ENCODE results near the gene PARP15.

Gene PARP15

DNA sequence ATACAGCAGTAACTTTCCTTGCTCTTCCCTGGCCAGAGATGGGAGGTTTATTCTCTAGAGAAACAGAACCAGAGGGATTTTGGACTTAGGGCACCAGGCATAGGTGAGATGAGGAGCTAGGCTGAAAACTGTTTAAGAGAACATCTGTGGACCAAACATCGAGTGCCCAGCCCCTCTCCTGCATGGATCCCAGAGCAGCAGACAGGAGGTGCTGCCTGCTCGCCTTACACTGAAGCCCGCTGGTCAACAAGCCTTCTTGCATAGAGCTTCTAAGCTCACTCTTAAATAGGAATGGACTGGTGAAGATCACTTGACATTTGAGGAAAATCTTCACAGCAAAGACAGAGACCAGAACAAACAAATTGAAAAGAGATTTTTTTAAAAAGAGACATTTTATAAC is 41.2 kb downstream of the PARP15 start:
- Histone ChIP-seq H3K36me3 (ENCODE audit: insufficient read depth, low read length) (no peaks in the 10 kb centered on the region), H3K4me1 (ENCODE audit: insufficient read depth, low read length) (peaks cover 8% of the 10 kb centered on the region; the same call in 1 of the 2 replicates), H3K9me3 (ENCODE audit: control insufficient read depth, insufficient read depth, low read length) (no peaks in the 10 kb centered on the region)

DNA sequence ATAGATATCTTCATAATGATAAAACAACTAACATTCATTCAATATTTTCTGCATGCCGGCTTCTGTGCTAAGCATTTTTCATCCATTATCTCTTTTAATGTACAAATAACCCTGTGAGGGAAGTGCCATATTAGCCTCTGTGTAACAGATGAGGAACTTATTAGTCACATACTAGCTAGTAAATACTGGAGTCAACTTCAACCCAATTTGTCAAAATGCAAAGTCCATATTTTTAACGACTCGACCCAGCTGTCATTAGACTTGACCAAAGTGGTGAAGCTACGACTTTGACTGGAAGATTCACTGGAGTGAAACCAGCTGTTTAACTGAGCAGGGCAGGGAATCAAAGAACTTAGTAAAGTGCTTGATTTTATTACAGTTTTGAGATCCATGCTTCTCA is 41.6 kb downstream of the PARP15 start:
- H3K4me1 ChIP-seq (ENCODE audit: insufficient read depth, low read length) = peaks cover 8% of the 10 kb centered on the region; the same call in 1 of the 2 replicates
- H3K9ac ChIP-seq (ENCODE audit: low read depth, low read length) = no peak overlapping the region
- no peaks in the 10 kb centered on the region for H3K9me3 ChIP-seq (ENCODE audit: control insufficient read depth, insufficient read depth, low read length)
- no peaks in the 10 kb centered on the region for H3K36me3 ChIP-seq (ENCODE audit: insufficient read depth, low read length)

More for the DNA sequence above, 41.2 kb downstream of the PARP15 start:
- H3K9ac ChIP-seq (ENCODE audit: low read depth, low read length) = no peak overlapping the region

DNA sequence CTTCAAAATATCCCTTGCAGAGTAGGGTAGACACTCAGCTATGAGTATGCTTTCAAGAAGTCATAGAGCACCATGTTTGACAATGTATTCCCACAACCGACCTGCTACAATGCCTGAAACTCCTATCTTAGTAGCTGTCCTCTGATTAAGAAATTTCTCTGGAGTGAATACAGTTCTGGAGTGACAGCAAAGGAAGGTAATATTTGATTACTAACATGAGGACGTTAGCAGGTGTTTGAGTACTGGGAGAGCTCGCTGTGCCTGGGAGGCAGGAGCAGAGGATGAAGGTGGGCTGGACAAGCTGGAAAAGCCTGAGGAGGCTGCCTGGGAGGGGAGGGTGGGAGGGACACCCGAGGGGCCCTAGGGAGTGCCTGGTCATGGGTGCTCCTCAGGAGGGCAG is 42.9 kb downstream of the PARP15 start:
- H3K9me3 ChIP-seq (ENCODE audit: control insufficient read depth, insufficient read depth, low read length) = no peaks in the 10 kb centered on the region
- H3K9ac ChIP-seq (ENCODE audit: low read depth, low read length) = no peak overlapping the region
- 0 out of 2 replicates have a peak, but pooled peaks cover 4% of the 10 kb centered on the region for H3K4me1 ChIP-seq (ENCODE audit: insufficient read depth, low read length)

DNA sequence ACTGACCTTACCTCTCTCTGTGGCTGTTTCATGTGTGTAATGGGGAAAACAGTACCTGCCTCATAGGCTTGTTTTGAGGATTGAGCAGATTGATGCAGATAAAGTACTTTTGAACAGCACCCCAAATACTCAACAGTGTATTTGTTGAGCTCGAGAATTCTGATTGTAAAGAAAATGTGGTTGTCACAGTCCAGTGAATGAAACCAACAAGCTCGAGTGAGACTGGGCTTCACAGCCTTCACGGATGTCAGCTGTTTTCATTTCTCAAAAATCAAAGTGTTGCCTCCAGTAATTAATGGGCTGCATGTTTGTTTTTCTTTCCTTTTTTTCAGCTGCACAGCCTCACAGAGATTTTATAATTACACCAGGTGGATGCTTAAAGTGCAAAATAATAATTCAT is 43.7 kb downstream of the PARP15 start:
- H3K9ac ChIP-seq (ENCODE audit: low read depth, low read length) = no peak overlapping the region
- no peaks in the 10 kb centered on the region for H3K36me3 ChIP-seq (ENCODE audit: insufficient read depth, low read length)
- no peaks in the 10 kb centered on the region for H3K4me1 ChIP-seq (ENCODE audit: insufficient read depth, low read length)
- H3K9me3 ChIP-seq (ENCODE audit: control insufficient read depth, insufficient read depth, low read length) = no peaks in the 10 kb centered on the region

More for the DNA sequence above, 42.9 kb downstream of the PARP15 start:
- H3K36me3 ChIP-seq (ENCODE audit: insufficient read depth, low read length) = no peaks in the 10 kb centered on the region

DNA sequence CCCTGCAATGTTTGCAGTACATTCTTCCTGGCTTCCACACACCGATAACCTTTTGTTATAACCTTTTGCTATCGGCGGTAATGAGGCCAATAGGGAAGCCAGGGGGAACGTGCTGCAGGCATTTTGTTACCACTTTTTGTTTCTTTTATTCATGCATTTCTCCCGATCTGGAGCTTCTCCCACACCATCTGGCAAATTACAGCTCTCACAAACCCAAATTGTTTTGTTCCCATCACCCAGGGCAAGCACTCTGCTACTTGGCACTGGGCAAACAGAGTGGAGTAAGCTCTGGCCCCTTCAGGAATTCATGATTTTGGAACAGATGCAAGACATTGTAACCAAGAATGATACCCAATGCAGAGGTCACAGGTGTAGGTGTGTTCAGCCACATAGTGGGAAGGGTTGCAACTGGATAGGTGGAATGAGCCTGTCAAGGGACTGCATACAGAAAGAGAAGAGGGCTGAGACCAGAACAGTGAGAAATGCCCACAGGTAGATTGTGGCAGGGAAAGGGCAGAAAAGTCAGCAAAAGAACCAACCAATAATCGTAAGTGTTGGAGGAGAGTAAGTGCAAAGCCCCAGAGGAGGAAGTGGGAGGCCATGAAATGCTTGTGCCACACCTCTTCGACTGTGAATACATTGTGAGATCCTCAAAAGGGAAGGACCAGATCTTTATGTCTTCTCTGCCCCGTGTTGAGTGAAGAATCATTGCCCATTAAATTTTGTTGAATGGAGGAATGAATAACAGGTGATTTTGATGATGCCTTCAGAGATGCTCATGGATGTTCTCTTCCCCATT is 45.8 kb downstream of the PARP15 start:
- Histone ChIP-seq H3K4me1 (ENCODE audit: insufficient read depth, low read length) (no peaks in the 10 kb centered on the region), H3K9me3 (ENCODE audit: control insufficient read depth, insufficient read depth, low read length) (no peaks in the 10 kb centered on the region), H3K36me3 (ENCODE audit: insufficient read depth, low read length) (no peaks in the 10 kb centered on the region), H3K9ac (ENCODE audit: low read depth, low read length) (no peak overlapping the region)

DNA sequence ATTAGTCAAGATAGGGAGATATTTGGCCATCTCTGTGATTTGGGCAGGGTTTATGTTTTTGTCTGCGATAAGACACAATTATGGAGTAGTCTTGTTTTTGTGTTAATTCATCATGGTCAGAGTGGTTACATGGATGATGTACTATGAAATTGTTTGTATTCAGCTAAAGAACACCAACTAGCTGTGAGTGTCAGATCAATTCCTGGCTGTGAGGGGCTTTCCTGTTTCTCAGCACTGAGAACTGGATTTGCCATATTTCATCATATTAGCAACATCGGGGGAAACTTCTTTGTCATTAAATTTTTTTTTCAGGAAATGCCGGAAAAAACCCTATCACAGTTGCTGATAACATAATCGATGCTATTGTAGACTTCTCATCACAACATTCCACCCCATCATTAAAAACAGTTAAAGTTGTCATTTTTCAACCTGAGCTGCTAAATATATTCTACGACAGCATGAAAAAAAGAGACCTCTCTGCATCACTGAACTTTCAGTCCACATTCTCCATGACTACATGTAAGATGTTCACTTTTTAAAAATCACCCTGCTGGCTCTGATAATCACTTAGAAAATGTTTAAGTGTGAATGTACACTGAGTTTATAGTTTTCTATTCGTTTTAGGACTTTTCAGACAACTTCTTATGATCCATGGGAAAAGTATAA is 49.2 kb downstream of the PARP15 start:
- H3K9me3 ChIP-seq (ENCODE audit: control insufficient read depth, insufficient read depth, low read length) = no peaks in the 10 kb centered on the region
- no peak overlapping the region for H3K9ac ChIP-seq (ENCODE audit: low read depth, low read length)
- H3K4me1 ChIP-seq (ENCODE audit: insufficient read depth, low read length) = no peaks in the 10 kb centered on the region
- no peaks in the 10 kb centered on the region for H3K36me3 ChIP-seq (ENCODE audit: insufficient read depth, low read length)

DNA sequence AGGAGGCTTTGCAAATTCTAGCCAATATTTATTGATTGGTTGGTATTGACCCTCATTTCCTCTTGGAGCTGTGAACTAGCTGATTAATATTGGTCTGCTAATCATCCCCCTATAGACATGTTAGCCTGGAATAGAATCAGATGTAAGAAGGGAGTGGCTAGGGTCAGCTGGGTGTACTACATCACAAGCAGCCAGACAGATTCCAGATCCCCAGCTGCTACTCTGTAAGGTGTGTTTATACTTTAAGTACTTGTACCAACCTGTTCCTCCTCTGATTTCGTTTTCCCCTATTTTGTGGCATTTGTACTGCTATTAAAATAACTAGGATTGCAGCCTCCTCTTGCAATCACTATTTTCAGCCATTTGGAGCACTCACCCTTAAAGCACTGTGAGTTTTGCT is 49.9 kb downstream of the PARP15 start:
- H3K36me3 ChIP-seq (ENCODE audit: insufficient read depth, low read length) = no peaks in the 10 kb centered on the region
- no peaks in the 10 kb centered on the region for H3K9me3 ChIP-seq (ENCODE audit: control insufficient read depth, insufficient read depth, low read length)

DNA sequence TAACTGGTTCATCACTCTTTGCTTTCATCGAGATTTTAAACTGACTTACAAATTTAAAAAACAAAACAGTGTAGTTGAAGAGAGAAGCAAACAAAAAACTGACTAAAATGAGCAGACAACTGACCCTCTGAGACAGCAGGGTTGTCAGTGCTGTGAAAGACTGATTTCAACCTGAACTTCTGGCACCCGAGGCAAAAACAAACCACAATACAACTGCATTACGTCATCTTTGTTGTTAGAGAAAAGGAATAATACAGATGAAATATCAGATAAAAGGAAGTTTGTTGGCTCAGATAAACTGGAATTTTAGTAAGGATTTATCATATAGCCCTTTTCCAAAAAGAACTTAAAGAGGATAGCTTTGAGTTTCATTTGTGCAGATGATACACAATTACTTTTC is 51.1 kb downstream of the PARP15 start:
- Histone ChIP-seq H3K4me1 (ENCODE audit: insufficient read depth, low read length) (no peaks in the 10 kb centered on the region), H3K9me3 (ENCODE audit: control insufficient read depth, insufficient read depth, low read length) (no peaks in the 10 kb centered on the region), H3K36me3 (ENCODE audit: insufficient read depth, low read length) (no peaks in the 10 kb centered on the region), H3K9ac (ENCODE audit: low read depth, low read length) (no peak overlapping the region)

More for the DNA sequence above, 49.9 kb downstream of the PARP15 start:
- Histone ChIP-seq H3K4me1 (ENCODE audit: insufficient read depth, low read length) (no peaks in the 10 kb centered on the region), H3K9ac (ENCODE audit: low read depth, low read length) (no peak overlapping the region)

DNA sequence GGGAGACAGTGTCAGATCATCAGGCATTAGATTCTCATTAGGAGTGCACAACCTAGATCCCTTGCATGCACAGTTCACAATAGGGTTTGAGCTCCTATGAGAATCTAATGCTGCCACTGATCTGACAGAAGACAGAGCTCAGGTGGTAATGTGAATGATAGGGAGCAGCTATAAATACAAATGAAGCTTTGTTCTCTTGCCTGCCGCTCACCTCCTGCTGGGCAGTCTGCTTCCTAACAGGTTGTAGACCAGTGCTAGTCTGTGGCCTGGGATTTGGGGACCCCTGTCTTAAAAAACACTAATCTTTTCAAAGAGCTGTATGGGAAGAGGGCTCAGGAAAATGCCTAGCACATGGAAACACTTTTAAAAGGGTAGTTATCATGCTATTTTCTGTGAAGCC is 52.3 kb downstream of the PARP15 start:
- Histone ChIP-seq H3K9ac (ENCODE audit: low read depth, low read length) (no peak overlapping the region), H3K36me3 (ENCODE audit: insufficient read depth, low read length) (no peaks in the 10 kb centered on the region), H3K4me1 (ENCODE audit: insufficient read depth, low read length) (no peaks in the 10 kb centered on the region), H3K9me3 (ENCODE audit: control insufficient read depth, insufficient read depth, low read length) (no peaks in the 10 kb centered on the region)

DNA sequence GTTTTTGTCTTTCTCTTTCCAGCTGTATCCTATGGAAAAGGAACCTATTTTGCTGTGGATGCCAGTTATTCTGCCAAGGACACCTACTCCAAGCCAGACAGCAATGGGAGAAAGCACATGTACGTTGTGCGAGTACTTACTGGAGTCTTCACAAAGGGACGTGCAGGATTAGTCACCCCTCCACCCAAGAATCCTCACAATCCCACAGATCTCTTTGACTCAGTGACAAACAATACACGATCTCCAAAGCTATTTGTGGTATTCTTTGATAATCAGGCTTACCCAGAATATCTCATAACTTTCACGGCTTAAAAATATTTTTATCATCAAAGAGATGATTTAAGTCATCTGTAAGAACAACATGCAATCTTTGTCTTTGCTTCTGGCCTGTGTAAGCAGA is 58.3 kb downstream of the PARP15 start:
- H3K4me1 ChIP-seq (ENCODE audit: insufficient read depth, low read length) = no peaks in the 10 kb centered on the region
- H3K9me3 ChIP-seq (ENCODE audit: control insufficient read depth, insufficient read depth, low read length) = no peaks in the 10 kb centered on the region
- H3K36me3 ChIP-seq (ENCODE audit: insufficient read depth, low read length) = no peaks in the 10 kb centered on the region
- H3K9ac ChIP-seq (ENCODE audit: low read depth, low read length) = no peak overlapping the region

DNA sequence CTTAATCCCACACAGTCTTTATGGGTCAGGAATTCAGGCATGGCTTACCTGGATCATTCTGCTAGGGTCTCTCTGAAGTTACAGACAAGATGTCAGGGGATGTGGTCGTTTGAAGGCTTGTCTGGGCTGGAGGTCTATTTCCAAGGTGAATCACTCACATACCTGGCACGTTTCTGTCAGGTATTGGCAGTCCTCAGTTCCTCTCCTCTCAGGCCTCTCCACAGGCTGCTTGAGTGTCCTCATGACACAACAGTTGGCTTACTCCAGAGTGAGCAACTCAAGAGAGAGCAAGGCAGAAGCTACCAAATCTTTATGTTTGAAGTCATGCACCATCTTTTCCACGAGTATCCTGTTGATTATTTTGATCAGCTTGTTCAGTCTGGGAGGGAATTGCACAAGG is 59.2 kb downstream of the PARP15 start:
- Histone ChIP-seq H3K9me3 (ENCODE audit: control insufficient read depth, insufficient read depth, low read length) (no peaks in the 10 kb centered on the region), H3K9ac (ENCODE audit: low read depth, low read length) (no peak overlapping the region), H3K36me3 (ENCODE audit: insufficient read depth, low read length) (no peaks in the 10 kb centered on the region), H3K4me1 (ENCODE audit: insufficient read depth, low read length) (no peaks in the 10 kb centered on the region)

DNA sequence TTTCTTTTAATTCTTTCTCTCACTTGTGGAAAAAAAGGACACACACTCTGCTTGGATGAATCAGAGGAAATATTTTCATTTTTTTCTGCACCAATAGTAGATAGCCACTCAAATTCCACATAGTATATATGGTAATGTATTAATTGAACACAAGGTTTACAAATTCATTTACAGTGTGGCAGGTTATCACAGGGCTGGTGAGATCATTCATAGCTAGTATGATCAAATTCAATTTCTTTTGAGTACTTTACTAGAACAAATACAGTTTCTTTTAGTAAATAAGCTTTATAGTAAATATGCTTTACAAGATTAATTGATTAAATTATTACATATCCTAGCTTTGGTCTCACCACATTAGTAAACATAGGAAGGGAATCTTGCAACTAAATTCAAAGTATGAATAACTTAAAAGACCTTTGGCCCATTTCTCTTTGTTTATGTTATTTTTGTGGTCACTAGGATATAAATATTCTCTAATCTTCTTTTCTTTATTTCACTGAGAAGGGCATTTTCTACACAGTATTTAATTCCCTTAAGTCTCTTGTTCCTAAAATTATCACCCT is 63.1 kb downstream of the PARP15 start:
- Histone ChIP-seq H3K4me1 (ENCODE audit: insufficient read depth, low read length) (no peaks in the 10 kb centered on the region), H3K9me3 (ENCODE audit: control insufficient read depth, insufficient read depth, low read length) (no peaks in the 10 kb centered on the region), H3K9ac (ENCODE audit: low read depth, low read length) (no peak overlapping the region), H3K36me3 (ENCODE audit: insufficient read depth, low read length) (no peaks in the 10 kb centered on the region)

DNA sequence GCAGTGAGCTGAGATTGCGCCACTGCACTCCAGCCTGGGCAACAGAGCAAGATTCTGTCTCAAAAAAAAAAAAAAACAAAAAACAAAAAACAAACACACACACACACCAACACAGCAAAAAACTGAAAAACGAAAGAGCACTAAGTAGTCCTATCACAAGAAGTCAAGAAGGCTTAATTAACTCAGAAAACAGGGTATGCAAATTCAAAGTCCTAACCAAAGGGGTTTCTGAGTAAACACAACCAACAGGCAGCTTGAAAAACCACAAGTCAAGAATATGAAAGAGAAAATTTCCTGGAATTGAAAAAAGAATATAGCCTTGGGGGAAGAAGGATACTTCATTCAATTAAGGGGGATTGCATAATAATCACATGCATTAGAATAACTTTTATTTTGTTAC is 65.5 kb downstream of the PARP15 start:
- no peaks in the 10 kb centered on the region for H3K4me1 ChIP-seq (ENCODE audit: insufficient read depth, low read length)
- no peak overlapping the region for H3K9ac ChIP-seq (ENCODE audit: low read depth, low read length)
- no peaks in the 10 kb centered on the region for H3K36me3 ChIP-seq (ENCODE audit: insufficient read depth, low read length)
- H3K9me3 ChIP-seq (ENCODE audit: control insufficient read depth, insufficient read depth, low read length) = no peaks in the 10 kb centered on the region

DNA sequence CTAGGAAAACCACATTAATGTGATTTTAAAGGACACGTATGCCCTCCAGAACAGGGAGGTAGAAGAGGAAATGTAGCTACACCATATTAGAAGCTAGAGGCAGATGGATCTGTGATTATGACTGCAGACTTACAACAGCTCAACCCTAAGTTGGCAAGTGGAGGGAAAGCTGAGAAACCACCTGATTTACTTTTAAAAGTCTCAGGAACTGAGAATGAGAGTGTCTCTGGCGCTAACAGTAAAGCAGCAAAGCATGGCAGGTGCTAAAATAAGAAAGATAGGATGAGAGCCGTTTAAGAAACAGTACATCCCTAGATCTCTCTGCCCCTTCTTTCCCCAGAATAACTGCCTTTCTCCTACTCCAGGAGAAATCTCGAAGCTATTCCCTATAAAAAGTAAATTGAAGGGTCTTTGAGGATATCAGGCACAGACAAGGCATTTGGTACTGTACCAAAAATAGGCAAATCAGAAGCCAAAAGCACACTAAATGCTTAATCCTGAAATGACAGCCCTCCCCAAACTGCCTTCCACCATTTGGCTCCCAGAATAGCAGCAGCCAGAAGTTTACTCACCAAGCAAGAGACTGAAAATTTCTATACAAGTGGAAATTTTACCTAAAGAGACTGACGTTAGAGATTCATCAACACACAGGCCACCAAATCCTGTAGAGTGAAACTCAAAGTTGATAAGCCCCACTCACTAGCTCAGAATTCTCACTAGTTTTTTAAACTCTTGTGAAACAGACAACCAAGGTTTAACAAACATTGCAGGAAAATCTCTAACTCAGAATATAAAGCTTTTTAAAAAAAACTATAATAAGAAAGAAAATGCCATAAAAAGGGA is 68.9 kb downstream of the PARP15 start:
- Histone ChIP-seq H3K4me1 (ENCODE audit: insufficient read depth, low read length) (no peaks in the 10 kb centered on the region), H3K36me3 (ENCODE audit: insufficient read depth, low read length) (no peaks in the 10 kb centered on the region), H3K9ac (ENCODE audit: low read depth, low read length) (no peak overlapping the region), H3K9me3 (ENCODE audit: control insufficient read depth, insufficient read depth, low read length) (no peaks in the 10 kb centered on the region)

All from ES-I3 (cell line).